Mesothelial cell of epicardium (in vitro differentiated cells): ENCODE measurements around the gene LUM. TPM values are rescaled to one million over a fixed set of nuclear protein-coding genes. Genes with fewer than 3 reads are reported as not detected.

Experiments used
- DNase-seq, 2 experiments: peaks; one replicate each; pipeline ENCODE4 v3.0.0; 2021; ENCODE audit warnings: low spot score in 2 of 2; ENCODE audit not compliant: unreplicated experiment in 2 of 2
- H3K27ac Mint-ChIP-seq: 2 replicates; pipeline ENCODE4 v1.8.0; 2021; ENCODE audit warnings: mixed read lengths
- H3K27me3 Mint-ChIP-seq: 2 replicates; pipeline ENCODE4 v1.8.0; 2021; ENCODE audit warnings: low read depth, mixed read lengths
- H3K36me3 Mint-ChIP-seq: 2 replicates; pipeline ENCODE4 v1.8.0; 2021; ENCODE audit warnings: mixed read lengths
- H3K4me1 Mint-ChIP-seq: 2 replicates; pipeline ENCODE4 v1.8.0; 2021; ENCODE audit warnings: mixed read lengths
- H3K4me3 Mint-ChIP-seq: 2 replicates; pipeline ENCODE4 v1.8.0; 2021; ENCODE audit warnings: mild to moderate bottlenecking, moderate library complexity, mixed read lengths
- H3K9me3 Mint-ChIP-seq: 2 replicates; pipeline ENCODE4 v1.8.0; 2021; ENCODE audit warnings: mixed read lengths
- CTCF ChIP-seq: fragments of 200-600 bp; sonication (generic); IDR thresholded peaks from one replicate; pipeline ENCODE4 v1.5.0; 2021; ENCODE audit warnings: antibody characterized with exemption; ENCODE audit not compliant: unreplicated experiment
- total RNA-seq: library from RNA; stranded (reverse); gene quantifications from 3 replicates; pipeline ENCODE4 v1.2.1, GENCODE V29; 2021

The LUM gene
- total RNA-seq, 1 donor from 2014 or later, result 508 TPM

GRCh38 chr12:91055976-91056375 is 55.3 kb downstream of the LUM start:
- Mint-ChIP-seq H3K9me3 (peaks cover 4% of the 10 kb centered on the region), H3K4me3 (no peak overlapping the region), H3K27me3 (no peaks in the 10 kb centered on the region), H3K27ac (no peak overlapping the region), H3K4me1 (peaks cover 13% of the 10 kb centered on the region), H3K36me3 (no peaks in the 10 kb centered on the region)
- no peak for TF ChIP-seq CTCF
- no peak for DNase-seq

GRCh38 chr12:91053951-91054715 is 57.2 kb downstream of the LUM start:
- DNase-seq, result no peak
- peak overlapping the region; percentile 44 for H3K27ac Mint-ChIP-seq
- H3K4me3 Mint-ChIP-seq, result no peak overlapping the region
- TF ChIP-seq CTCF, result no peak
- H3K4me1 Mint-ChIP-seq, result peaks cover 13% of the 10 kb centered on the region
- peaks cover 4% of the 10 kb centered on the region for H3K9me3 Mint-ChIP-seq
- H3K27me3 Mint-ChIP-seq, result no peaks in the 10 kb centered on the region
- no peaks in the 10 kb centered on the region for H3K36me3 Mint-ChIP-seq

Other genes starting within 250 kb of the LUM start
- not detected in 3 replicates for gene CCER1, start 156.3 kb downstream of the LUM start, total RNA-seq
- not detected in 3 replicates for gene EPYC, start 106.5 kb downstream of the LUM start, total RNA-seq
- 0.09 TPM in 1 of 3 replicates, not detected in the others for gene KERA, start 53.5 kb downstream of the LUM start, total RNA-seq
- gene DCN, start 71.3 kb upstream of the LUM start, total RNA-seq, result 1,349 to 1,406 TPM (median 1,402 TPM) in 3 replicates